Fibroblast of gingiva (primary cell): ENCODE data around the gene IL2RG.

Experiments used
- DNase-seq: peaks from one replicate; pipeline ENCODE4 v3.0.0-alpha.2; 2011; ENCODE audit warnings: low read depth

The IL2RG gene

GRCh38 chrX:71111141-71111843 is at the start of gene IL2RG:
IL2RG (minus strand) TSS chrX:71111577; CDS start chrX:71111539, 38 bp downstream.
- no peak for DNase-seq

GRCh38 chrX:71160475-71160874 is 49.1 kb upstream of the IL2RG start:
- no peak for DNase-seq

- no peak for DNase-seq
Measured at GRCh38 chrX:71159335-71159734, 48.0 kb upstream of the IL2RG start.

GRCh38 chrX:71158603-71159002 is 47.2 kb upstream of the IL2RG start:
- no peak for DNase-seq

- no peak for DNase-seq
Measured at GRCh38 chrX:71154641-71155040, 43.3 kb upstream of the IL2RG start.

GRCh38 chrX:71154196-71154595 is 42.8 kb upstream of the IL2RG start:
- DNase-seq = no peak

GRCh38 chrX:71151366-71151765 is 40.0 kb upstream of the IL2RG start:
- DNase-seq = no peak

- DNase-seq = no peak
Measured at GRCh38 chrX:71148278-71148663, 36.9 kb upstream of the IL2RG start.

GRCh38 chrX:71147496-71148277 is 36.3 kb upstream of the IL2RG start:
- no peak for DNase-seq

- DNase-seq = no peak
Measured at GRCh38 chrX:71144651-71145050, 33.3 kb upstream of the IL2RG start, which contains the start of gene NLGN3. NLGN3 (plus strand) TSS chrX:71144841; CDS start chrX:71147750, 2,909 bp downstream.

- DNase-seq = peak; percentile 22
Measured at GRCh38 chrX:71143508-71143907, 32.1 kb upstream of the IL2RG start.

- no peak for DNase-seq
Measured at GRCh38 chrX:71140440-71140839, 29.1 kb upstream of the IL2RG start.

- DNase-seq = no peak
Measured at GRCh38 chrX:71131510-71131909, 20.1 kb upstream of the IL2RG start.

- peak; percentile 21 for DNase-seq
Measured at GRCh38 chrX:71128915-71129765, 17.8 kb upstream of the IL2RG start.

GRCh38 chrX:71128166-71128833 is 16.9 kb upstream of the IL2RG start:
- DNase-seq = peak; percentile 7

- peak; percentile 26 for DNase-seq
Measured at GRCh38 chrX:71118985-71119535, 7.7 kb upstream of the IL2RG start.

- peak; percentile 82 for DNase-seq
Measured at GRCh38 chrX:71118032-71118984, 6.9 kb upstream of the IL2RG start, which contains the start of gene MED12. MED12 (plus strand) TSS chrX:71118596; CDS start chrX:71118755, 159 bp downstream.

- no peak for DNase-seq
Measured at GRCh38 chrX:71117358-71117757, 6.0 kb upstream of the IL2RG start.

- no peak for DNase-seq
Measured at GRCh38 chrX:71111921-71112431, 599 bp upstream of the IL2RG start.

GRCh38 chrX:71109051-71109450 is 2.3 kb downstream of the IL2RG start:
- no peak for DNase-seq
